HK-2 (cell line): ENCODE measurements around the gene INSRR.
A peak's percentile ranks its signal among the peaks of the same experiment; 100 is the strongest.

Source experiments
- DNase-seq: peaks from one replicate; pipeline ENCODE4 v3.0.0-alpha.2; 2018; ENCODE audit not compliant: unreplicated experiment

The INSRR gene

GRCh38 chr1:156874142-156874541 lies 15.2 kb upstream of the INSRR start:
- DNase-seq = no peak

- no peak for DNase-seq
Observed at GRCh38 chr1:156873659-156874058, 14.7 kb upstream of the INSRR start.

GRCh38 chr1:156869455-156869854 lies 10.5 kb upstream of the INSRR start:
- DNase-seq = no peak

- DNase-seq = no peak
Observed at GRCh38 chr1:156868341-156868740, 9.4 kb upstream of the INSRR start.

- no peak for DNase-seq
Observed at GRCh38 chr1:156866249-156866909, 7.5 kb upstream of the INSRR start.

GRCh38 chr1:156865865-156866248 lies 6.9 kb upstream of the INSRR start:
- no peak for DNase-seq

- DNase-seq = no peak
Observed at GRCh38 chr1:156865258-156865657, 6.3 kb upstream of the INSRR start.

- DNase-seq = no peak
Observed at GRCh38 chr1:156864796-156865195, 5.9 kb upstream of the INSRR start.

GRCh38 chr1:156863631-156864030 lies 4.7 kb upstream of the INSRR start:
- DNase-seq = no peak

GRCh38 chr1:156862997-156863599 lies 4.2 kb upstream of the INSRR start:
- no peak for DNase-seq

GRCh38 chr1:156862584-156862983 lies 3.7 kb upstream of the INSRR start:
- no peak for DNase-seq

- DNase-seq = peak; percentile 37
Observed at GRCh38 chr1:156860628-156861423, 1.9 kb upstream of the INSRR start, which contains the start of gene NTRK1. Gene NTRK1, plus strand, starts transcription at chr1:156860865. Its CDS starts 70 bp downstream, at chr1:156860935.

GRCh38 chr1:156860113-156860627 lies 1.3 kb upstream of the INSRR start:
- peak; percentile 57 for DNase-seq

- DNase-seq = peak; percentile 24
Observed at GRCh38 chr1:156859523-156860112, 701 bp upstream of the INSRR start.

- no peak for DNase-seq
Observed at GRCh38 chr1:156858555-156858956, 361 bp downstream of the INSRR start.

- no peak for DNase-seq
Observed at GRCh38 chr1:156857532-156857931, 1.4 kb downstream of the INSRR start.

GRCh38 chr1:156856282-156856785 lies 2.6 kb downstream of the INSRR start:
- DNase-seq = no peak

- DNase-seq = no peak
Observed at GRCh38 chr1:156854634-156855033, 4.3 kb downstream of the INSRR start.

- DNase-seq = no peak
Observed at GRCh38 chr1:156853761-156854160, 5.2 kb downstream of the INSRR start.

GRCh38 chr1:156852418-156852874 lies 6.5 kb downstream of the INSRR start:
- DNase-seq = no peak

- DNase-seq = no peak
Observed at GRCh38 chr1:156851779-156852417, 7.0 kb downstream of the INSRR start.

- no peak for DNase-seq
Observed at GRCh38 chr1:156849151-156849496, 9.8 kb downstream of the INSRR start.
